Measurements from ENCODE around the gene TACSTD2.

GRCh38 chr1:58584082-58584895 is 7.2 kb upstream of the TACSTD2 start:
- TF ChIP-seq POLR2A (IDR thresholded peaks at IDR 0.05) (no peak), CTCF (IDR thresholded peaks at IDR 0.05) (no peak)
